Peyer's patch (tissue), 4 donors: Measurements from ENCODE around the gene NTNG2. TPM values are rescaled to one million over a fixed set of nuclear protein-coding genes. Genes with fewer than 3 reads are reported as not detected.

ENCODE experiments used
- DNase-seq, 3 donors: peaks; one replicate each; pipeline ENCODE4 v3.0.0-alpha.2; 2017 to 2019
- H3K27ac ChIP-seq, 4 donors: fragments of 200-600 bp; sonication (generic); one replicate each; pipeline ENCODE4 v1.5.1; 2016 to 2019
- H3K27me3 ChIP-seq, 2 donors: fragments of 200-600 bp; sonication (generic); one replicate each; pipeline ENCODE4 v1.5.1; 2019
- H3K36me3 ChIP-seq, 3 donors: fragments of 200-600 bp; sonication (generic); one replicate each; pipeline ENCODE4 v1.5.1; 2016 to 2019
- H3K4me1 ChIP-seq, 4 donors: fragments of 200-600 bp; sonication (generic); one replicate each; pipeline ENCODE4 v1.5.1; 2016 to 2019
- H3K4me3 ChIP-seq, 4 donors: fragments of 200-600 bp; sonication (generic); 1 replicate in 3 of 4; 2 replicates in 1 of 4; pipeline ENCODE4 v1.5.1; 2016 to 2019; ENCODE audit warnings: mild to moderate bottlenecking in 1 of 4
- H3K9me3 ChIP-seq, 4 donors: fragments of 200-600 bp; sonication (generic); one replicate each; pipeline ENCODE4 v1.5.1; 2016 to 2019; ENCODE audit warnings: mild to moderate bottlenecking in 1 of 4
- CTCF ChIP-seq, 6 experiments: fragments of 450-650 bp in 4 of 6; fragments of 200-600 bp in 2 of 6; sonication (generic) in 1 of 6; IDR thresholded peaks; one replicate each; pipeline ENCODE4 v1.5.1; 2017 to 2019; ENCODE audit warnings: antibody characterized with exemption in 6 of 6, mild to moderate bottlenecking in 3 of 6, moderate library complexity in 1 of 6
- POLR2A ChIP-seq, 2 donors: fragments of 450-650 bp; IDR thresholded peaks; one replicate each; pipeline ENCODE4 v1.5.1; 2017; ENCODE audit warnings: antibody characterized with exemption in 2 of 2, mild to moderate bottlenecking in 2 of 2, moderate library complexity in 2 of 2
- total RNA-seq, 4 donors: library from RNA; depleted of rRNA; stranded (reverse); fragments of >200 nt; gene quantifications; one replicate each; pipeline ENCODE4 v1.1.0, GENCODE V29; 2016

The NTNG2 gene
- total RNA-seq, 4 donors from 2014 or later, result 0.18 to 9.1 (median 1.0) TPM

GRCh38 chr9:132181796-132182313 lies 20.0 kb downstream of the NTNG2 start:
- Histone ChIP-seq H3K27me3 (no peaks in the 10 kb centered on the region), H3K27ac (no peak overlapping the region)

GRCh38 chr9:132182314-132183091 lies 20.6 kb downstream of the NTNG2 start:
- H3K4me1 ChIP-seq, result no peaks in the 10 kb centered on the region
- no peaks in the 10 kb centered on the region for H3K9me3 ChIP-seq
- no peak overlapping the region for H3K4me3 ChIP-seq
- no peak overlapping the region for H3K27ac ChIP-seq
- no peaks in the 10 kb centered on the region for H3K27me3 ChIP-seq
- peak in 1 of 3 donors; percentile 32 for DNase-seq
- TF ChIP-seq CTCF (IDR thresholded peaks at IDR 0.05) (no peak), POLR2A (IDR thresholded peaks at IDR 0.05) (no peak)
- no peaks in the 10 kb centered on the region for H3K36me3 ChIP-seq

More at GRCh38 chr9:132181796-132182313, 20.0 kb downstream of the NTNG2 start:
- Histone ChIP-seq H3K36me3 (no peaks in the 10 kb centered on the region), H3K4me1 (no peaks in the 10 kb centered on the region), H3K4me3 (no peak overlapping the region), H3K9me3 (no peaks in the 10 kb centered on the region)
- peak in 1 of 3 donors; percentile 25 for DNase-seq
- TF ChIP-seq CTCF (IDR thresholded peaks at IDR 0.05) (no peak), POLR2A (IDR thresholded peaks at IDR 0.05) (no peak)

- peak in 1 of 3 donors; percentile 35 for DNase-seq
- no peaks in the 10 kb centered on the region for H3K27me3 ChIP-seq
- TF ChIP-seq POLR2A (IDR thresholded peaks at IDR 0.05) (no peak), CTCF (IDR thresholded peaks at IDR 0.05) (no peak)
Measured at GRCh38 chr9:132183134-132183533, 21.3 kb downstream of the NTNG2 start.

GRCh38 chr9:132183715-132184114 lies 21.9 kb downstream of the NTNG2 start:
- Histone ChIP-seq H3K9me3 (no peaks in the 10 kb centered on the region), H3K36me3 (no peaks in the 10 kb centered on the region), H3K4me1 (no peaks in the 10 kb centered on the region), H3K4me3 (no peak overlapping the region), H3K27me3 (no peaks in the 10 kb centered on the region), H3K27ac (no peak overlapping the region)
- DNase-seq, result no peak
- no peak for TF ChIP-seq CTCF (IDR thresholded peaks at IDR 0.05)
- TF ChIP-seq POLR2A (IDR thresholded peaks at IDR 0.05), result no peak

More at GRCh38 chr9:132183134-132183533, 21.3 kb downstream of the NTNG2 start:
- no peaks in the 10 kb centered on the region for H3K4me1 ChIP-seq
- H3K27ac ChIP-seq, result no peak overlapping the region
- no peaks in the 10 kb centered on the region for H3K36me3 ChIP-seq
- no peak overlapping the region for H3K4me3 ChIP-seq
- H3K9me3 ChIP-seq, result no peaks in the 10 kb centered on the region

GRCh38 chr9:132184124-132184523 lies 22.3 kb downstream of the NTNG2 start:
- H3K36me3 ChIP-seq, result no peaks in the 10 kb centered on the region
- TF ChIP-seq CTCF (IDR thresholded peaks at IDR 0.05) (no peak), POLR2A (IDR thresholded peaks at IDR 0.05) (no peak)
- no peaks in the 10 kb centered on the region for H3K9me3 ChIP-seq
- DNase-seq, result no peak
- H3K4me3 ChIP-seq, result no peak overlapping the region
- H3K4me1 ChIP-seq, result no peaks in the 10 kb centered on the region
- no peak overlapping the region for H3K27ac ChIP-seq
- H3K27me3 ChIP-seq, result no peaks in the 10 kb centered on the region
